ENCODE measurements around the gene COPG1.

DNA sequence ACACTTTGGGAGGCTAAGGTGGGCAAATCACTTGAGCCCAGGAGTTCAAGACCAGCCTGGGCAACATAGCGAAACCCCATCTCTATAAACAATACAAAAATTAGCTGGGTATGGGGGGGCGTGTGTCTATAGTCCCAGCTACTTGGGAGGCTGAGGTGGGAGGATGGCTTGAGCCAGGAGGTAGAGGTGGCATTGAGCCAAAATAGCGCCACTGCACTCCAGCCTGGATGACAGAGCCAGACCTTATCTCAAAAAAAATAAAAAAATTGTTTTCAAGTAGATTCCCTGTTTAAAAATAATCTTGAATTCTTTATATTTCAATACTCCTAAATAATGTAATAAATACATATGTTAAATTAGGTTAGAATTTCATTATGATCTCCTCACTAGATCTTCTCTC, 39.0 kb downstream of the COPG1 start:
- TF ChIP-seq, protein P1, sequence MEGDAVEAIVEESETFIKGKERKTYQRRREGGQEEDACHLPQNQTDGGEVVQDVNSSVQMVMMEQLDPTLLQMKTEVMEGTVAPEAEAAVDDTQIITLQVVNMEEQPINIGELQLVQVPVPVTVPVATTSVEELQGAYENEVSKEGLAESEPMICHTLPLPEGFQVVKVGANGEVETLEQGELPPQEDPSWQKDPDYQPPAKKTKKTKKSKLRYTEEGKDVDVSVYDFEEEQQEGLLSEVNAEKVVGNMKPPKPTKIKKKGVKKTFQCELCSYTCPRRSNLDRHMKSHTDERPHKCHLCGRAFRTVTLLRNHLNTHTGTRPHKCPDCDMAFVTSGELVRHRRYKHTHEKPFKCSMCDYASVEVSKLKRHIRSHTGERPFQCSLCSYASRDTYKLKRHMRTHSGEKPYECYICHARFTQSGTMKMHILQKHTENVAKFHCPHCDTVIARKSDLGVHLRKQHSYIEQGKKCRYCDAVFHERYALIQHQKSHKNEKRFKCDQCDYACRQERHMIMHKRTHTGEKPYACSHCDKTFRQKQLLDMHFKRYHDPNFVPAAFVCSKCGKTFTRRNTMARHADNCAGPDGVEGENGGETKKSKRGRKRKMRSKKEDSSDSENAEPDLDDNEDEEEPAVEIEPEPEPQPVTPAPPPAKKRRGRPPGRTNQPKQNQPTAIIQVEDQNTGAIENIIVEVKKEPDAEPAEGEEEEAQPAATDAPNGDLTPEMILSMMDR (IDR thresholded peaks at IDR 0.05), result no peak
- TF ChIP-seq EP300 (IDR thresholded peaks at IDR 0.05), result no peak
- no peak for TF ChIP-seq POLR2A (IDR thresholded peaks at IDR 0.05)
